Suppressor macrophage (primary cell): ENCODE data around the gene ACTR3.
A peak's percentile ranks its signal among the peaks of the same experiment; 100 is the strongest.
"Not testable (repeated sequence)": the region's sequence is repeated elsewhere in the genome, so short reads cannot be mapped to it uniquely, and the experiment has no call there.

ENCODE experiments used
- DNase-seq, 4 experiments: peaks; one replicate each; pipeline ENCODE4 v3.0.0-alpha.2; 2020 to 2022

Gene ACTR3

GRCh38 chr2:113906647-113907046 lies 16.8 kb downstream of the ACTR3 start:
- no peak for DNase-seq

DNA sequence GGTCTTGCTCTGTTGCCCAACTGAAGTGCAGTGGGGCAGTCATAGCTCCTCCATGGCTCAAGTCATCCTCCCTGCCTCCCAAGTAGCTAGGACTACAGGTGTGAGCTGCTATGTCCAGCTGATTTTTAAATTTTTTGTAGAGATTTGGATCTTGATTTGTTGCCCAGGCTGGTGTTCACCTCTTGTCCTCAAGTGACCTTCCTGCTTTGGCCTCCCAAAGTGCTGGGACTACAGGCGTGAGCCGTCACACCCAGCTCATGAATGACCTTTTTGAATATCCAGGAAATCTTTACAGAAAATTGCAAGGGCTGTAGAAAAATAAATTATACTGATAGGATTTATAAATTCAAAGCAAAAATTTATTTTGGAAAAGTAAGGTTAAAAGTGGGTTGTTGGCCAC lies 17.4 kb downstream of the ACTR3 start:
- DNase-seq = peak in 1 of 4 experiments; percentile 24

DNA sequence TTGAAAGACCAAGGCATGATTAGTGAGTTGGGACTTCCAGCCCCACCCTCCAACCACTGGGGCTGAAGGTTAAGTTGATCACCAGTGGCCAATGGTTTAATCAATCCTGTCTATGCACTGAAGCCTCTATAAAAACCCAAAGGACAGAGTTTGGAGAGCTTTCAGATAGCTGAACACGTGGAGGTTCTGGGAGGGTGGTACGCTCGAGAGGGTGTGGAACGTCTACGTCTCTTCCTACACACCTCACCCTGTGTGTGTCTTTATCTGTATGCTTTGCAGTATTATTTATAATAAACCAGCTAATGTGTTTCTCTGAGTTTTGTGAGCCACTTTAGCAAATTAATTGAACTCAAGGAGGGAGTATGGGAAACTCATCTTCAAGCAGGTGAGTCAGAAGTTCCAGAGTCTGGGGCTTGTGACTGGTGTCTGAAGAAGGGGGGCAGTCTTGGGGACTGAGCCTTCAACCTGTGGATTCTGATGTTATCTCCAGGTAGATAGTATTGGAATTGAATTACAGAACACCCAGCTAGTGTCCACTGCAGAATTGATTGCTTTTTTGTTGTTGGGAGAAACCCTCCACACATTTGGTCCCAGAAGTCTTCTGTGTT lies 20.3 kb downstream of the ACTR3 start:
- no peak for DNase-seq

DNA sequence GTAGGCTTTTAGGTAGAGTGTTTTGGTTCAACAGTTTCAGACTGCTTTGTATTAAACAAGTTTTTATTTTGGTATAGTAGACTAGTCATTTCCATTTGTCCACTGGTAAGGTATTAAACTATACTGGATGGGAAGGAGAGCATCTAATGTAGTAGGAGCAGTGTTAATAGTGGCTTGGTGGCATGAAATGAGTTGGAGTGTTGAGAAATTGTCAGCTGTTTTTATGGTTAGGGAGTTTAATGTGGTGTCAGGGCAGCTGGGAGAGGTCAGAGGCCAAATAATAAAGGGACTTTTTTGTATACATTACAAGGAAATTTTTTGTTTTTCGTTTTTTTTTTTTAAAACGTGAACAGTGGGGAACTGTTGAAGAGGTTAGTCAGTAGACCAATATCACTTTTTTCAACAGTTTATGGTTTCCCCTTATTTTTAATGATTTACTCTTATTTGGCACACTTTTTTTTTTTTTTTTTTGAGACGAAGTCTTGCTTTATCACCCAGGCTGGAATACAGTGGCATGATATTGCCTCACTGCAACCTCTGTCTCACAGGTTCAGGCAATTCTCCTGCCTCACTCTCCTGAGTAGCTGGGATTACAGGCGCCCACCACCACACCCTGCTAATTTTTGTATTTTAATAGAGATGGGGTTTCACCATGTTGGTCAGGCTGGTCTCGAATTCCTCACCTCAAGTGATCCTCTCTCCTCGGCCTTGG lies 21.2 kb downstream of the ACTR3 start:
- DNase-seq = peak in 1 of 4 experiments; percentile 30

DNA sequence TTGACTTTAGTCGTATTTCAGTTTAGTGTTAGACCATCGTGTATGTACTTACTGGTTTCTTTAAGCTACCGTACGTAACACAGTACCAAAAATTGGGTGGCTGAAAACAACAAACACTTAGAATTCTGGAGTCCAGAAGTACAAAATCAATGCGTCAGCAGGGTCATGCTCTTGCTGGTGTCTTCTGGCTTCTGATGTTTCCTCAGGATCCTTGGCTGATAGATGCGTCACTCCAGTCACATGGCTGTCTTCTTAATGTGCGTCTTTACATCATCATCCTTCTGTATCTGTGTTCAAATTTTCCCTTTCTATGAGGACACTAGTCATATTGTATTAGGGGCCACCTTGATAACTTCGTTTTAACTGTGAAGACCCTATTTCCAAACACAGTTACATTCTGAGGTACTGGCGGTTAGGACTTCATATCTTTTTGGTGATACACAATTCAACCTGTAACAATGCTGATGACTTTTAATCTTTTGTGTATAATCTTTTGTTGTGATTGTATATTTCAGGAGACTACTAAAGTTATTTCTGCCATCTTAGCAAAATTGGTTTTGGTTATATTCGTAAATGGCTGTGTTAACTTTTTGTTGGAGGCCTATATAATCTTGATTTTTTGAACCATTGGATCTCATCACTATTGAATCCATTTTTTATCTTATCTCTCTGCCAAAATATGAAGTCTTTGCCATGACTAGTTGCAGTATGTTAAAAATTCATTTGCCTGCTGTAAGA lies 25.4 kb downstream of the ACTR3 start:
- peak; percentile 33 to 68 (median 64) for DNase-seq

- no peak for DNase-seq
Measured at GRCh38 chr2:113918229-113918628, 28.3 kb downstream of the ACTR3 start.

DNA sequence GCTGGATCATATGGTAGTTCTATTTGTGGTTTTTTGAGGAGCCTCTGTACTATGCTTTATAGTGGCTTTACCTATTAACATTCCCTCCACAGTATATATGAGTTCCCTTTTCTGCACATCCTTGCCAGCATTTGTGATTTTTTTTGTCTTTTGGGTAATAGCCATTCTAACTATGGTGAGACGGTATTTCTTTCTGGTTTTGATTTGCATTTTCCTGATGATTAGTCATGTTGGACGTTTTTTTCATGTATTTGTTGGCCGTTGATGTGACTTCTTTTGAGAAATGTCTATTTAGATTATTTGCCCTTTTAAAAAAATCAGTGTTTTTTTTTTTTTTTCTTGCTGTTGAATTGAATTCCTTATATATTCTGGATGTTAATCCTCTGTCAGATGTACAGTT lies 31.1 kb downstream of the ACTR3 start:
- DNase-seq = no peak

- DNase-seq = peak in 3 of 4 experiments; percentile 27 to 39 (median 30)
Measured at GRCh38 chr2:113922335-113922734, 32.4 kb downstream of the ACTR3 start.

DNA sequence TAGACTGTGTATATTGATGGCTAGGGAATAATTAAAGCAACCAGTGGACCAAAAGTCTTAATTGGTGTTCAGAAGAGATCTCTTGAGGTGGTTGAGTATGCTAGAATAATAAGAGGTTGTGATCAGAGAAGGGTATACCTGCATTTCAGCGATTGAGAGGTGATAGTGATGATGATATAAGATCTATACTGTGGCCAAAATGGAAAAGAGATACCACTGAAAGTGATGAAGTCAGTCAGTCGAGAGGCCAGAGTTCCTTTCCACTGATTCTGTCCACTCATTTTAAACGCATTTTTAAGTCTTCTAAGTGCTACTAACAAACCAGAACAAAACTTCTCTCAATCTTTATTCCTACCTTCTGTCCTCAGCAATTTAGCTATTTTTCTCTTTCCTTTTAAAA lies 32.9 kb downstream of the ACTR3 start:
- no peak for DNase-seq

GRCh38 chr2:113925884-113926283 lies 36.0 kb downstream of the ACTR3 start:
- no peak for DNase-seq

GRCh38 chr2:113926314-113926713 lies 36.4 kb downstream of the ACTR3 start:
- no peak for DNase-seq

GRCh38 chr2:113930448-113930847 lies 40.6 kb downstream of the ACTR3 start:
- no peak for DNase-seq

- DNase-seq = no peak
Measured at GRCh38 chr2:113937501-113937900, 47.6 kb downstream of the ACTR3 start.

GRCh38 chr2:113940891-113941290 lies 51.0 kb downstream of the ACTR3 start:
- DNase-seq = no peak

- not testable (repeated sequence) for DNase-seq
Measured at GRCh38 chr2:113945784-113946183, 55.9 kb downstream of the ACTR3 start.

DNA sequence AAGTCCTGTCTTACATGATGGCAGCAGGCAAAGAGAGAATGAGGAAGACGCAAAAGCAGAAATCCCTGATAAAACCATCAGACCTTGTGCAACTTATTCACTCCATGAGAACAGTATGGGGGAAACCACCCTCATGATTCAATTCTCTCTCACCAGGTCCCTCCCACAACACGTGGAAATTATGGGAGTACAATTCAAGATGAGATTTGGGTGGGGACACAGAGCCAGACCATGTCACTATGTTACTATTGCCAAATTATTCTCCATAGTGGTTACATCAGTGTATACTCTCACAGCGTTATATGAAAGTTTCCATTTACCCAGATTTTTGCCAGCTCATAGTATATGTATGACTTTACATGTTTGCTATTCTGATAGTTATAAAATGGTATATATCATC lies 61.0 kb downstream of the ACTR3 start:
- peak; percentile 46 to 81 (median 61) for DNase-seq

- DNase-seq = no peak
Measured at GRCh38 chr2:113961000-113961399, 71.1 kb downstream of the ACTR3 start.

DNA sequence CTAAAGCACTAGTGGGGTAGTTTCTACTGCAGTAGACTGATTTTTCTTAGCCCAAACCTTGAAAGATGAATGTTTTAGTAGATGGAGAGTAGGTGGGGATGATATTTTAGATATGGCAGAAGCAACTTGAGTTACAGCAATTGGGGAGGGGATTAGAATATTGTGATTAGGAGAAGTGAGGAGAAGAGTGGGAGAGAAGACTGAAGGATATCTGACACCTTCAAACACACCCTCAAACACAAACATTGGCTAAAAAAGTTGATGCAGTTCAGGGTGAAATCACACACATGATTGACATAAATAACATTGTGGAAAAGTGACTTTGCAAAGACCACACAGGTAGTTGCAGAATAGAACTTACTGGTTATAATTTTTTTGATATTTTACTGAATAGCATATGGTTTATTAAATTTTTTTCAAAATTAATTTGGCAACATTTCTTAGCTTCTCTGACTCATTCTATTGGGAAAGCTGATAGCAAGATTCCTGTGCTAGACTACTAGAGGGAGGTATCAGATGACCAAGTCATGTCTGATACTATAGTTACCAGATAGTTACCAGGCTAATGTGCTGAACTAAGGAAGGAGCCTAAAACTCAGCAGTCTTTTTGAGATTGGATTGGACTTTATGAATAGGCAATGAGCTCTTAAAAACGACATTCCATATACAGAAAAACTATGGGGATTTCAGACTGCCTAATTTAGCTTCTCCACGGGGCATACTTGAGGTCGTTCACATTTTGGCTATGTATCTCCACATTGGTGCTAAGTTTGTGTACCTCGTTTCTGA lies 73.0 kb downstream of the ACTR3 start:
- DNase-seq = peak in 1 of 4 experiments; percentile 43

DNA sequence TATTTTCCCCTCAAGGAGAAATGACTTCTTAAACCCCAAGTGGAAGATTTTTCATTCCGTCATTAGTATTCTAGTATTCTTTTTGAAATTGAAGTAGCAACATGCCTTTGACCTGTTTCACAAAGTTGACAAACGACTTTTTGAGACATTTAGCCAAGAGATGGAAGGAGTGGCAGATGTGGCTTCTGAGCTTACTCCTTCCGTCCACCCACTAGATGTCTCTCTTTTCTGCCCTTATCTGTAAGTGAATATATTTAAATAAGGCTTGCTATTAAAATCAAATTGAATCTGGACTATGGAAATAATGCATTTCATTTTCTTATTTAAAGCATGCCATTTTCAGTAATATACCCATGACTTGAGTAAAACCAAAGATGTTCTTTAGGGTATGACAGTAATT lies 74.1 kb downstream of the ACTR3 start:
- no peak for DNase-seq

GRCh38 chr2:113964436-113964835 lies 74.5 kb downstream of the ACTR3 start:
- DNase-seq = no peak

DNA sequence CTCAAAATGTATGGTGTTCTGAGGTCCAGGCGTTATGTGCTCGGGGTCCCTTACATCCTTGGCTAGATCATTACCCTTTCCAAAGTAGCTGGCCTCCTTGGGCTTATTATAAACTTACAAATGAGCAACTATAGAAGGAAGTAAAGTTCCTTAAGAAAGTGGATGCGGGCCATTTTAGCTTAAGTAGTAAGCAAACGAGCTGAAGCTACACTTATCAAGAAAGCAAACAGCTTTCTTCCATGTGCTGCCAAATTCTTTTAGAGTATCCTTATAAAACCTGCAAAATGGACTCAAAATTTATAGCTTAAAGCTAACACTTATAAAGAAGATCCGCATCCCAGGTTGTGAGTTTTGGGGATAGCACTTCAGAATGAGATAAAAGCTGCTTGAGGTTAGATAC lies 75.3 kb downstream of the ACTR3 start:
- DNase-seq = no peak

DNA sequence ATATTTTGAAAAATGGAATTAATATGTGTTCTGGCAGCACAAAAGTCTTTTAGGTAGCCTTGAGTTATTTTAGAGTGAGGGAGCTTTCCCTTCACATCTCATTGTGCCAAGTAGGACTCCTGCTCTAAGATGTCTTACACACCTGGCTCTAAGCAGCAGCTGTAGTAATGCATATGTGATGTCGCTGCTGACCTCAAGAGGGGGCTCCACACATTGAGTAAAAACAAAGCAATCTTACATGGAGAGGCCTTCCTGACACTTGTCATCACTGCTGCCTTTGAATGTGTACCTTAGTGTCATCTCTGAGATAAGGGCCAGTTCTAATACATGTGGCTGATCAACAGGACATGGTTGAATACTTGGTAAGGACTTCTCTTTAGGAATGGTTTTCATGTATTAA lies 75.8 kb downstream of the ACTR3 start:
- DNase-seq = peak in 2 of 4 experiments; percentile 45 to 47

DNA sequence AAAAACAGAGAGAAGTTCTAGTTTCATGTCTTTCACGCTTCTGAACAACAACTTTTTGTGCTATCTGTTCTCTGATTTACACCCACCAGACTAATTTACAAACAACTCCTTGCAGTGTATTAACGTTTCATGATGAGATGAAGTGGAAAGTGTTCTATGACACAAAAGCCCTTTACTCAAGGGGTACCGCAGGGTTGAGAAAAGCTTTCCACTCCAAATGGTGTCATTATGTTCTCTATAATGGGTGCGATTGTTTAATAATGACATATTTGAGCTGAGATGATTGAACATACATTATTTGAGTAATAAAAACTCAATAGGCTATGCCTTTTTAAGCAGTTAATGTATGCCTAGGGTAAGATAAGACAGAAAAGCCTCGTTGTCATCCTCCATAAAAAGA lies 76.3 kb downstream of the ACTR3 start:
- no peak for DNase-seq
